Progenitor cell of endocrine pancreas (in vitro differentiated cells): Measurements from ENCODE around the gene PDE1A. TPM values are rescaled to one million over a fixed set of nuclear protein-coding genes. Genes with fewer than 3 reads are reported as not detected.

Experiments
- DNase-seq: peaks from one replicate; pipeline ENCODE4 v3.0.0; 2021; ENCODE audit warnings: low spot score; ENCODE audit not compliant: unreplicated experiment
- H3K27ac Mint-ChIP-seq: 2 replicates; pipeline ENCODE4 v1.8.0; 2021; ENCODE audit warnings: mild to moderate bottlenecking, moderate library complexity, mixed read lengths
- H3K27me3 Mint-ChIP-seq: 2 replicates; pipeline ENCODE4 v1.8.0; 2021; ENCODE audit warnings: mixed read lengths
- H3K36me3 Mint-ChIP-seq: 2 replicates; pipeline ENCODE4 v1.8.0; 2022; ENCODE audit warnings: mixed read lengths; ENCODE audit not compliant: insufficient read depth
- H3K4me1 Mint-ChIP-seq: 2 replicates; pipeline ENCODE4 v1.8.0; 2021; ENCODE audit warnings: low read depth, mixed read lengths
- H3K4me3 Mint-ChIP-seq: 2 replicates; pipeline ENCODE4 v1.8.0; 2021; ENCODE audit warnings: low read depth, mild to moderate bottlenecking, moderate library complexity, mixed read lengths
- H3K9me3 Mint-ChIP-seq: 2 replicates; pipeline ENCODE4 v1.8.0; 2021; ENCODE audit warnings: low read depth, mixed read lengths
- CTCF ChIP-seq: fragments of 200-600 bp; sonication (generic); IDR thresholded peaks from one replicate; pipeline ENCODE4 v1.5.0; 2021; ENCODE audit warnings: antibody characterized with exemption, mild to moderate bottlenecking; ENCODE audit not compliant: unreplicated experiment
- total RNA-seq: library from RNA; stranded (reverse); gene quantifications from 2 replicates; pipeline ENCODE4 v1.2.1, GENCODE V29; 2021

The PDE1A gene
- total RNA-seq, 1 donor from 2014 or later: 2.9 TPM

- TF ChIP-seq CTCF: no peak
- DNase-seq: no peak
- no peaks in the 10 kb centered on the region for H3K27me3 Mint-ChIP-seq
- no peaks in the 10 kb centered on the region for H3K9me3 Mint-ChIP-seq
- no peak overlapping the region for H3K4me3 Mint-ChIP-seq
- H3K27ac Mint-ChIP-seq: no peak overlapping the region
- H3K36me3 Mint-ChIP-seq: no peaks in the 10 kb centered on the region
- H3K4me1 Mint-ChIP-seq: peaks cover 2% of the 10 kb centered on the region
Observed at GRCh38 chr2:182228073-182228473, 198.8 kb downstream of the PDE1A start.

GRCh38 chr2:182226807-182227206, 200.0 kb downstream of the PDE1A start:
- Mint-ChIP-seq H3K4me3 (no peak overlapping the region), H3K9me3 (no peaks in the 10 kb centered on the region), H3K36me3 (no peaks in the 10 kb centered on the region), H3K4me1 (peaks cover 2% of the 10 kb centered on the region), H3K27ac (no peak overlapping the region), H3K27me3 (no peaks in the 10 kb centered on the region)
- TF ChIP-seq CTCF: no peak
- DNase-seq: no peak

GRCh38 chr2:182224669-182225068, 202.2 kb downstream of the PDE1A start:
- H3K4me1 Mint-ChIP-seq: no peaks in the 10 kb centered on the region
- H3K27me3 Mint-ChIP-seq: no peaks in the 10 kb centered on the region
- no peak for TF ChIP-seq CTCF
- H3K36me3 Mint-ChIP-seq: no peaks in the 10 kb centered on the region
- H3K27ac Mint-ChIP-seq: no peak overlapping the region
- DNase-seq: no peak
- H3K9me3 Mint-ChIP-seq: no peaks in the 10 kb centered on the region
- no peak overlapping the region for H3K4me3 Mint-ChIP-seq

- DNase-seq: no peak
- H3K36me3 Mint-ChIP-seq: no peaks in the 10 kb centered on the region
- no peak for TF ChIP-seq CTCF
- H3K4me3 Mint-ChIP-seq: no peak overlapping the region
- H3K9me3 Mint-ChIP-seq: no peaks in the 10 kb centered on the region
- no peaks in the 10 kb centered on the region for H3K4me1 Mint-ChIP-seq
- no peaks in the 10 kb centered on the region for H3K27me3 Mint-ChIP-seq
- no peak overlapping the region for H3K27ac Mint-ChIP-seq
Observed at GRCh38 chr2:182220998-182221397, 205.8 kb downstream of the PDE1A start.

GRCh38 chr2:182220335-182220734, 206.5 kb downstream of the PDE1A start:
- Mint-ChIP-seq H3K27ac (no peak overlapping the region), H3K9me3 (no peaks in the 10 kb centered on the region), H3K36me3 (no peaks in the 10 kb centered on the region), H3K4me1 (no peaks in the 10 kb centered on the region), H3K27me3 (no peaks in the 10 kb centered on the region), H3K4me3 (no peak overlapping the region)
- DNase-seq: no peak
- TF ChIP-seq CTCF: no peak
